LoVo (cell line): ENCODE results near the gene PIGZ.
"Not testable (repeated sequence)": the region's sequence is repeated elsewhere in the genome, so short reads cannot be mapped to it uniquely, and the experiment has no call there.

Source experiments
- DNase-seq: peaks from one replicate; pipeline ENCODE4 v3.0.0-alpha.2; 2016; ENCODE audit warnings: low spot score

The PIGZ gene

GRCh38 chr3:196948442-196949284, 20.0 kb downstream of the PIGZ start:
- no peak for DNase-seq

GRCh38 chr3:196947860-196948441, 20.7 kb downstream of the PIGZ start:
- DNase-seq, result no peak

- no peak for DNase-seq
Observed at GRCh38 chr3:196947136-196947859, 21.3 kb downstream of the PIGZ start.

- not testable (repeated sequence) for DNase-seq
Observed at GRCh38 chr3:196944037-196944790, 24.4 kb downstream of the PIGZ start.

GRCh38 chr3:196942915-196943277, 25.7 kb downstream of the PIGZ start:
- DNase-seq, result peak; percentile 4

GRCh38 chr3:196942226-196942914, 26.3 kb downstream of the PIGZ start, which contains the start of gene NCBP2:
NCBP2 (minus strand) TSS chr3:196942528; CDS start chr3:196942503, 25 bp downstream.
- peak; percentile 98 for DNase-seq

GRCh38 chr3:196941729-196942225, 26.9 kb downstream of the PIGZ start:
- peak; percentile 29 for DNase-seq

GRCh38 chr3:196938576-196938975, 30.1 kb downstream of the PIGZ start:
- no peak for DNase-seq

- no peak for DNase-seq
Observed at GRCh38 chr3:196938124-196938523, 30.5 kb downstream of the PIGZ start.

- DNase-seq, result no peak
Observed at GRCh38 chr3:196936288-196936687, 32.3 kb downstream of the PIGZ start.

GRCh38 chr3:196932600-196932999, 36.0 kb downstream of the PIGZ start:
- DNase-seq, result no peak

- DNase-seq, result no peak
Observed at GRCh38 chr3:196931828-196932587, 36.6 kb downstream of the PIGZ start.

- no peak for DNase-seq
Observed at GRCh38 chr3:196931157-196931556, 37.5 kb downstream of the PIGZ start.

GRCh38 chr3:196927571-196928453, 40.8 kb downstream of the PIGZ start:
- DNase-seq, result no peak

- DNase-seq, result no peak
Observed at GRCh38 chr3:196920733-196921132, 47.9 kb downstream of the PIGZ start.

- DNase-seq, result no peak
Observed at GRCh38 chr3:196918968-196919367, 49.7 kb downstream of the PIGZ start.

- no peak for DNase-seq
Observed at GRCh38 chr3:196916995-196917394, 51.6 kb downstream of the PIGZ start.

GRCh38 chr3:196916221-196916620, 52.4 kb downstream of the PIGZ start:
- DNase-seq, result no peak

- DNase-seq, result no peak
Observed at GRCh38 chr3:196915375-196915774, 53.3 kb downstream of the PIGZ start.

- no peak for DNase-seq
Observed at GRCh38 chr3:196914866-196915265, 53.8 kb downstream of the PIGZ start.
